Measurements from ENCODE around the gene HAVCR2.

GRCh38 chr5:157046041-157046440, 62.8 kb downstream of the HAVCR2 start:
- TF ChIP-seq, protein P1, sequence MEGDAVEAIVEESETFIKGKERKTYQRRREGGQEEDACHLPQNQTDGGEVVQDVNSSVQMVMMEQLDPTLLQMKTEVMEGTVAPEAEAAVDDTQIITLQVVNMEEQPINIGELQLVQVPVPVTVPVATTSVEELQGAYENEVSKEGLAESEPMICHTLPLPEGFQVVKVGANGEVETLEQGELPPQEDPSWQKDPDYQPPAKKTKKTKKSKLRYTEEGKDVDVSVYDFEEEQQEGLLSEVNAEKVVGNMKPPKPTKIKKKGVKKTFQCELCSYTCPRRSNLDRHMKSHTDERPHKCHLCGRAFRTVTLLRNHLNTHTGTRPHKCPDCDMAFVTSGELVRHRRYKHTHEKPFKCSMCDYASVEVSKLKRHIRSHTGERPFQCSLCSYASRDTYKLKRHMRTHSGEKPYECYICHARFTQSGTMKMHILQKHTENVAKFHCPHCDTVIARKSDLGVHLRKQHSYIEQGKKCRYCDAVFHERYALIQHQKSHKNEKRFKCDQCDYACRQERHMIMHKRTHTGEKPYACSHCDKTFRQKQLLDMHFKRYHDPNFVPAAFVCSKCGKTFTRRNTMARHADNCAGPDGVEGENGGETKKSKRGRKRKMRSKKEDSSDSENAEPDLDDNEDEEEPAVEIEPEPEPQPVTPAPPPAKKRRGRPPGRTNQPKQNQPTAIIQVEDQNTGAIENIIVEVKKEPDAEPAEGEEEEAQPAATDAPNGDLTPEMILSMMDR (IDR thresholded peaks at IDR 0.05): no peak
- no peak for TF ChIP-seq EZH2phosphoT487 (IDR thresholded peaks at IDR 0.05)
- no peak for TF ChIP-seq EZH2 (IDR thresholded peaks at IDR 0.05)

Data from neural progenitor cell (in vitro differentiated cells).